H1 (cell line): ENCODE data around the gene CANT1. TPM values are rescaled to one million over a fixed set of nuclear protein-coding genes. Genes with fewer than 3 reads are reported as not detected.

Experiments
- CBX5 ChIP-seq: fragments of 300-800, 300-1000 bp; sonication (generic); IDR thresholded peaks from 2 replicates; pipeline ENCODE4 v1.7.1; 2016; ENCODE audit warnings: antibody characterized with exemption, low read length, low read depth
- CHD2 ChIP-seq: IDR thresholded peaks from 2 replicates; pipeline ENCODE4 v1.6.1; 2012; ENCODE audit warnings: low read length, improper control_type of control experiment
- NRF1 ChIP-seq: IDR thresholded peaks from 2 replicates; pipeline ENCODE4 v1.6.1; 2011; ENCODE audit warnings: mild to moderate bottlenecking, low read depth, low read length, improper control_type of control experiment
- SIN3A ChIP-seq, 2 experiments: IDR thresholded peaks in 1 of 2; conservative IDR thresholded peaks in 1 of 2; 2 replicates each; pipeline ENCODE4 v1.6.1; 2011 to 2012; ENCODE audit warnings: low read length in 2 of 2, improper control_type of control experiment in 1 of 2, low read depth in 1 of 2, mild to moderate bottlenecking in 1 of 2
- TAF1 ChIP-seq: IDR thresholded peaks from 2 replicates; pipeline ENCODE4 v1.6.1; 2011; ENCODE audit warnings: mild to moderate bottlenecking, low read depth, low read length
- TAF7 ChIP-seq: optimal IDR thresholded peaks from 2 replicates; pipeline ENCODE3; 2011; ENCODE audit warnings: low read depth, mild to moderate bottlenecking, inconsistent platforms, low read length, moderate library complexity, borderline replicate concordance
- TEAD4 ChIP-seq: IDR thresholded peaks from 2 replicates; pipeline ENCODE4 v1.6.1; 2012; ENCODE audit warnings: low read depth, low read length, inconsistent platforms, mixed read lengths
- YY1 ChIP-seq: IDR thresholded peaks from 2 replicates; pipeline ENCODE4 v1.6.1; 2011; ENCODE audit warnings: low read depth, mild to moderate bottlenecking, low read length
- polyA plus RNA-seq, 7 experiments: library from polyadenylated mRNA; depleted of rRNA in 3 of 7; stranded (reverse) in 5 of 7; unstranded in 2 of 7; fragments of >200 nt in 5 of 7; fragments of 200-250 nt in 2 of 7; gene quantifications; 1 replicate in 5 of 7; 2 replicates in 1 of 7; 4 replicates in 1 of 7; pipeline versions ENCODE4 v1.2.1 to v1.2.3, GENCODE V29; 2011 to 2013; ENCODE audit warnings: missing spikeins in 2 of 7, mixed read lengths in 2 of 7
- total RNA-seq: library from RNA; stranded (reverse); fragmentation: NEBNext Ultra II Directional; extraction: Animal tissue kit (Norgen Biotek cat#: 25700); gene quantifications from 2 replicates; pipeline ENCODE4 v1.2.1, GENCODE V29; 2021
- TF ChIP-seq, protein P1 (sequence below): fragments of 300-600 bp; sonication (generic); IDR thresholded peaks from 2 replicates; pipeline ENCODE4 v1.7.1; 2012; ENCODE audit warnings: low read length, moderate library complexity, mild to moderate bottlenecking, inconsistent platforms; ENCODE audit not compliant: insufficient replicate concordance

The CANT1 gene
- total and polyA plus RNA-seq, 2 of the 8 experiments (the other 6 are each of a cell fraction or from before 2014, with no cell fraction given), result 23.0 to 32.6 TPM

DNA sequence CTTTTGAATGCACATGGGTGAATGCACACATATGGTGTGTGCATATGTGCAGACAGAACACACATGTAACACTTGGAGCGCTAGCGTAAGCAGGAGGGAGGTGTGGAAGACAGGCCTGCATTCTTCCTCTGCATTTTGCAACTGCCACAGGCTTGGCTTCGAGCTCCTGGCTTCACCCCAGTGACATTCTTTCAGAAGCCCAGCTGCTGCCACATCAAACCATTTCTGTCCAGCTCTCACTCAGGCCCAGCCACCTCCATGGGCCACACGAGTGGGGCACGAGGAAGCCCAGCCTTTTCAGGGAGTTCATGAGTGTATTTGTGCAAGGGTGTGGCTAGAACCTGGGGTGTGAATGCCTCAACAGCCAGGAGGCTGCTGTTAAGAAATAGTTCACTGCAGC is 48.6 kb downstream of the CANT1 start (continued):
- TF ChIP-seq, protein P1, sequence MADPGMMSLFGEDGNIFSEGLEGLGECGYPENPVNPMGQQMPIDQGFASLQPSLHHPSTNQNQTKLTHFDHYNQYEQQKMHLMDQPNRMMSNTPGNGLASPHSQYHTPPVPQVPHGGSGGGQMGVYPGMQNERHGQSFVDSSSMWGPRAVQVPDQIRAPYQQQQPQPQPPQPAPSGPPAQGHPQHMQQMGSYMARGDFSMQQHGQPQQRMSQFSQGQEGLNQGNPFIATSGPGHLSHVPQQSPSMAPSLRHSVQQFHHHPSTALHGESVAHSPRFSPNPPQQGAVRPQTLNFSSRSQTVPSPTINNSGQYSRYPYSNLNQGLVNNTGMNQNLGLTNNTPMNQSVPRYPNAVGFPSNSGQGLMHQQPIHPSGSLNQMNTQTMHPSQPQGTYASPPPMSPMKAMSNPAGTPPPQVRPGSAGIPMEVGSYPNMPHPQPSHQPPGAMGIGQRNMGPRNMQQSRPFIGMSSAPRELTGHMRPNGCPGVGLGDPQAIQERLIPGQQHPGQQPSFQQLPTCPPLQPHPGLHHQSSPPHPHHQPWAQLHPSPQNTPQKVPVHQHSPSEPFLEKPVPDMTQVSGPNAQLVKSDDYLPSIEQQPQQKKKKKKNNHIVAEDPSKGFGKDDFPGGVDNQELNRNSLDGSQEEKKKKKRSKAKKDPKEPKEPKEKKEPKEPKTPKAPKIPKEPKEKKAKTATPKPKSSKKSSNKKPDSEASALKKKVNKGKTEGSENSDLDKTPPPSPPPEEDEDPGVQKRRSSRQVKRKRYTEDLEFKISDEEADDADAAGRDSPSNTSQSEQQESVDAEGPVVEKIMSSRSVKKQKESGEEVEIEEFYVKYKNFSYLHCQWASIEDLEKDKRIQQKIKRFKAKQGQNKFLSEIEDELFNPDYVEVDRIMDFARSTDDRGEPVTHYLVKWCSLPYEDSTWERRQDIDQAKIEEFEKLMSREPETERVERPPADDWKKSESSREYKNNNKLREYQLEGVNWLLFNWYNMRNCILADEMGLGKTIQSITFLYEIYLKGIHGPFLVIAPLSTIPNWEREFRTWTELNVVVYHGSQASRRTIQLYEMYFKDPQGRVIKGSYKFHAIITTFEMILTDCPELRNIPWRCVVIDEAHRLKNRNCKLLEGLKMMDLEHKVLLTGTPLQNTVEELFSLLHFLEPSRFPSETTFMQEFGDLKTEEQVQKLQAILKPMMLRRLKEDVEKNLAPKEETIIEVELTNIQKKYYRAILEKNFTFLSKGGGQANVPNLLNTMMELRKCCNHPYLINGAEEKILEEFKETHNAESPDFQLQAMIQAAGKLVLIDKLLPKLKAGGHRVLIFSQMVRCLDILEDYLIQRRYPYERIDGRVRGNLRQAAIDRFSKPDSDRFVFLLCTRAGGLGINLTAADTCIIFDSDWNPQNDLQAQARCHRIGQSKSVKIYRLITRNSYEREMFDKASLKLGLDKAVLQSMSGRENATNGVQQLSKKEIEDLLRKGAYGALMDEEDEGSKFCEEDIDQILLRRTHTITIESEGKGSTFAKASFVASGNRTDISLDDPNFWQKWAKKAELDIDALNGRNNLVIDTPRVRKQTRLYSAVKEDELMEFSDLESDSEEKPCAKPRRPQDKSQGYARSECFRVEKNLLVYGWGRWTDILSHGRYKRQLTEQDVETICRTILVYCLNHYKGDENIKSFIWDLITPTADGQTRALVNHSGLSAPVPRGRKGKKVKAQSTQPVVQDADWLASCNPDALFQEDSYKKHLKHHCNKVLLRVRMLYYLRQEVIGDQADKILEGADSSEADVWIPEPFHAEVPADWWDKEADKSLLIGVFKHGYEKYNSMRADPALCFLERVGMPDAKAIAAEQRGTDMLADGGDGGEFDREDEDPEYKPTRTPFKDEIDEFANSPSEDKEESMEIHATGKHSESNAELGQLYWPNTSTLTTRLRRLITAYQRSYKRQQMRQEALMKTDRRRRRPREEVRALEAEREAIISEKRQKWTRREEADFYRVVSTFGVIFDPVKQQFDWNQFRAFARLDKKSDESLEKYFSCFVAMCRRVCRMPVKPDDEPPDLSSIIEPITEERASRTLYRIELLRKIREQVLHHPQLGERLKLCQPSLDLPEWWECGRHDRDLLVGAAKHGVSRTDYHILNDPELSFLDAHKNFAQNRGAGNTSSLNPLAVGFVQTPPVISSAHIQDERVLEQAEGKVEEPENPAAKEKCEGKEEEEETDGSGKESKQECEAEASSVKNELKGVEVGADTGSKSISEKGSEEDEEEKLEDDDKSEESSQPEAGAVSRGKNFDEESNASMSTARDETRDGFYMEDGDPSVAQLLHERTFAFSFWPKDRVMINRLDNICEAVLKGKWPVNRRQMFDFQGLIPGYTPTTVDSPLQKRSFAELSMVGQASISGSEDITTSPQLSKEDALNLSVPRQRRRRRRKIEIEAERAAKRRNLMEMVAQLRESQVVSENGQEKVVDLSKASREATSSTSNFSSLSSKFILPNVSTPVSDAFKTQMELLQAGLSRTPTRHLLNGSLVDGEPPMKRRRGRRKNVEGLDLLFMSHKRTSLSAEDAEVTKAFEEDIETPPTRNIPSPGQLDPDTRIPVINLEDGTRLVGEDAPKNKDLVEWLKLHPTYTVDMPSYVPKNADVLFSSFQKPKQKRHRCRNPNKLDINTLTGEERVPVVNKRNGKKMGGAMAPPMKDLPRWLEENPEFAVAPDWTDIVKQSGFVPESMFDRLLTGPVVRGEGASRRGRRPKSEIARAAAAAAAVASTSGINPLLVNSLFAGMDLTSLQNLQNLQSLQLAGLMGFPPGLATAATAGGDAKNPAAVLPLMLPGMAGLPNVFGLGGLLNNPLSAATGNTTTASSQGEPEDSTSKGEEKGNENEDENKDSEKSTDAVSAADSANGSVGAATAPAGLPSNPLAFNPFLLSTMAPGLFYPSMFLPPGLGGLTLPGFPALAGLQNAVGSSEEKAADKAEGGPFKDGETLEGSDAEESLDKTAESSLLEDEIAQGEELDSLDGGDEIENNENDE, result no peak
- TF ChIP-seq CHD2 (no peak), TAF7 (no peak), CBX5 (no peak), YY1 (no peak), SIN3A (conservative IDR thresholded peaks at IDR 0.05 in 1 of 2, IDR thresholded peaks at IDR 0.05 in 1 of 2; ENCODE audit: low read depth in 1 of 2, low read length in 2 of 2) (no peak), TEAD4 (no peak), TAF1 (no peak), NRF1 (no peak)
